GM21723 (cell line): Measurements from ENCODE around the gene ANGPTL4.
"Not testable (repeated sequence)": the region's sequence is repeated elsewhere in the genome, so short reads cannot be mapped to it uniquely, and the experiment has no call there.

ENCODE experiments used
- ATAC-seq: cut with Tn5 transposase; IDR thresholded peaks from one replicate; pipeline ENCODE4 v1.9.1; 2021; ENCODE audit warnings: mild to moderate bottlenecking, moderate library complexity; ENCODE audit not compliant: unreplicated experiment

ANGPTL4 gene

GRCh38 chr19:8404391-8405151 is 40.6 kb downstream of the ANGPTL4 start:
- ATAC-seq, result no peak

- ATAC-seq, result not testable (repeated sequence)
Observed at GRCh38 chr19:8410718-8411117, 46.8 kb downstream of the ANGPTL4 start.

GRCh38 chr19:8412783-8413628 is 49.1 kb downstream of the ANGPTL4 start, which contains the start of gene MARCHF2:
Gene MARCHF2 (plus strand): TSS chr19:8413305. CDS start chr19:8421841, 8,536 bp downstream.
- peak; percentile 98 for ATAC-seq

- ATAC-seq, result no peak
Observed at GRCh38 chr19:8413629-8413995, 49.7 kb downstream of the ANGPTL4 start.

GRCh38 chr19:8416796-8417195 is 52.8 kb downstream of the ANGPTL4 start:
- ATAC-seq, result no peak

- no peak for ATAC-seq
Observed at GRCh38 chr19:8421484-8422461, 57.8 kb downstream of the ANGPTL4 start.

GRCh38 chr19:8423817-8424223 is 59.9 kb downstream of the ANGPTL4 start:
- no peak for ATAC-seq
